Measurements from ENCODE around the gene PLEKHA7. TPM values are rescaled to one million over a fixed set of nuclear protein-coding genes. Genes with fewer than 3 reads are reported as not detected.

Gene PLEKHA7
- polyA plus RNA-seq, 1 donor: 59.0 TPM

DNA sequence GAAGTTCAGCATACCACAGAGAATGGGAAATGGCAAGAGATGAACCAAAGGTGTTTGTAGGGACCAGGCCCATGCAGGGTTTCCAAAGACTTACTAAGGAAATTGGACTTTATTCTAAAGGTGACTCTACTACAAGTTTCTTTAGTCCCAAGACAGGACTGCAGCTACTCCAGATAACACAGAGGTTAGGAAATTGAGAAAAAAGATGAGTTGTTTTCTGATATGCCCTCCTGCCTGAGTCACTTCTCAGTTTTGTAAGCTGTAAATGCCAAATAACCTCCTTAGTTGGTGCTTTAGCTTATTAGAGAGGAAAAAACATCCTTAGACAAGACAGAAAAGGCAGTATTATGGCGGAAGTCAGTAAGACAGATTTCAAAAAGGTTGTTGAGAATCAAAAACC lies 179.8 kb downstream of the PLEKHA7 start:
- peaks cover 34% of the 10 kb centered on the region for H3K36me3 ChIP-seq (ENCODE audit: control insufficient read depth, insufficient read depth, low read length)
- no peak overlapping the region for H3K27ac ChIP-seq (ENCODE audit: low read length)
- H3K9me3 ChIP-seq (ENCODE audit: control insufficient read depth, low read depth, low read length): no peaks in the 10 kb centered on the region
- no peaks in the 10 kb centered on the region for H3K4me1 ChIP-seq (ENCODE audit: control insufficient read depth, insufficient read depth, low read length)
- no CpG with 5 or more reads among the region's 1 CpG for WGBS (ENCODE audit: insufficient coverage, low lambda C conversion rate)
- DNase-seq: no peak
- H3K27me3 ChIP-seq (ENCODE audit: control insufficient read depth, insufficient read depth, low read length): no peaks in the 10 kb centered on the region
- H3K4me3 ChIP-seq (ENCODE audit: low read length): no peak overlapping the region

DNA sequence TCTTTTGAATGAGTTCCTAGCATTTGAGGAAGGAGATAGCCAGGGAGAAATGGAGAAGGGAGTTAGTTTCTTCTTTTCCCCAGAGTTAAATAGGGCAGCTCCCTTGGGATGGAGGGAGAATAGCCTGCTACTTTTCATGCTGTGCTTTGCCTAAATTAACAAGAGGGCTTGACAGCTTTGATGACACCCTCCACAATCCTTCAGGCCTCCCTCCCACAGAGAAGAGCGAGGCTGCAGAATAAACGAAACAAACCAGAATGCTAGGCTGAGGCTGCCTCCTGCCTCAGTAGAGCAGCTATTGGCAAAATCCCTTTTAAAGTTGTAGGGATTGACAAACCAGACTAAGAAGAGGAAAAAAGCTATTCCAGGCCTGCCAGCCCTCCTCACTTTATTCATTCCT lies 181.2 kb downstream of the PLEKHA7 start:
- Histone ChIP-seq H3K27me3 (ENCODE audit: control insufficient read depth, insufficient read depth, low read length) (no peaks in the 10 kb centered on the region), H3K4me1 (ENCODE audit: control insufficient read depth, insufficient read depth, low read length) (no peaks in the 10 kb centered on the region), H3K27ac (ENCODE audit: low read length) (no peak overlapping the region), H3K9me3 (ENCODE audit: control insufficient read depth, low read depth, low read length) (no peaks in the 10 kb centered on the region), H3K4me3 (ENCODE audit: low read length) (no peak overlapping the region), H3K36me3 (ENCODE audit: control insufficient read depth, insufficient read depth, low read length) (peaks cover 32% of the 10 kb centered on the region)
- DNase-seq: no peak
- WGBS (ENCODE audit: insufficient coverage, low lambda C conversion rate): no CpG with 5 or more reads among the region's 2 CpGs

DNA sequence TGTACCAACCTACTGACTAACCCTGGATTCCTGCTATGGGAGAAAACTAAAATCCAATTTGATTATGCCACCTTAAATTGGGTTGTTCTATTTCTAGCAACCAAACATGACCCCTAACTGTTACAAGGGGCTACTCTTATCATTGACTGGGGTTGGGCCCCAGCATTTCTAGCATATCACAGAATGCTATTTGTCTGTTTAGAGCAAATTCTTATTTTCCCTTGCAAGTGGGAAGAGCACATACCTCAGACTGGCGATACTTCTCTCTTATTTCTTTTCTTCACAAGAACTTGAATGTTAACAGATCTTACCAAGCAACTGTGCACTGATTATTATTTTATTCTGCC lies 182.0 kb downstream of the PLEKHA7 start:
- DNase-seq: no peak
- H3K4me3 ChIP-seq (ENCODE audit: low read length): no peak overlapping the region
- H3K27me3 ChIP-seq (ENCODE audit: control insufficient read depth, insufficient read depth, low read length): no peaks in the 10 kb centered on the region
- H3K9me3 ChIP-seq (ENCODE audit: control insufficient read depth, low read depth, low read length): no peaks in the 10 kb centered on the region
- 100% methylated on average over 1 of the region's 1 CpG for WGBS (ENCODE audit: insufficient coverage, low lambda C conversion rate)
- no peaks in the 10 kb centered on the region for H3K4me1 ChIP-seq (ENCODE audit: control insufficient read depth, insufficient read depth, low read length)
- H3K27ac ChIP-seq (ENCODE audit: low read length): no peak overlapping the region
- H3K36me3 ChIP-seq (ENCODE audit: control insufficient read depth, insufficient read depth, low read length): peaks cover 25% of the 10 kb centered on the region

DNA sequence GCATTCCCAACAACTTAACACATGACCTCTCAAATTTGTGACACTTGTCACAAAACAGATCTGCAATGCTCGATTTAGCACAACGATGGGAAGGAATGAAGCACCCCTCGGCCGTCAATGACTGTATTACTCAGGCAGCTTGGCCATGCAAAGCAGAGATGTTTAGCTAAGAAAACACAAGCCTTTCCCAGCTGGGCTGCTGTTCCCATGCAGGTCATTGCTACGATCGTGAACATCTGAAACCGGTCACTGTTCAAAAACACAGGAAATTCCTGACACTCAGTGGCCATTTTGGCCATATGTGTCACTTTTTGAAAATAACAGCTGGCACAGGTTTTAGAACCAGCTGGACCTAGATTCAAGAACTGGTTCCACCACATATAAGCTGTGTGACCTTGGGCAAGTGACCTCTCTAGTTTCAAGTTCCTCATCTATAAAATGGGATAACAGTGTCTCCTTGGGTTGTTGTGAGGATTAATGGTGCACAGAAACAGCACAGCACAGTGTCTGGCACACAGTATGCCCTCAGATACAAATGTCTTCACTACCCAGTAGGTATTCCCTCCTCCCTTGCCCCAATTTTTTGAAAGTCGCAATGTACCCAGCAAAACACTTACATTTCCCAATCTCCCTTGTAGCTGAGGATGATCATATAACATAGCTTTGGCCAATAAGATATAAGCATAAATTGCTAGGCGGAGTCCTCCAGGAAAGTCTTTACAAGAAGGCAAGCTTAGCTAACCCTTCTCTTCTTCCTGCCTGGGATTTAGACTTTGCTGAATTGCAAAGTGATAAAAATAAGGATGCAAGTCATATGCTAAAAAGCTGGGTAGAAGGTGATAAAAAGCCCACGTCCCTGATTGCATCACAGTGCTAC lies 182.7 kb downstream of the PLEKHA7 start:
- peaks cover 26% of the 10 kb centered on the region for H3K36me3 ChIP-seq (ENCODE audit: control insufficient read depth, insufficient read depth, low read length)
- H3K27ac ChIP-seq (ENCODE audit: low read length): no peak overlapping the region
- no peak for DNase-seq
- H3K27me3 ChIP-seq (ENCODE audit: control insufficient read depth, insufficient read depth, low read length): no peaks in the 10 kb centered on the region
- no CpG with 5 or more reads among the region's 10 CpGs for WGBS (ENCODE audit: insufficient coverage, low lambda C conversion rate)
- no peaks in the 10 kb centered on the region for H3K9me3 ChIP-seq (ENCODE audit: control insufficient read depth, low read depth, low read length)
- H3K4me3 ChIP-seq (ENCODE audit: low read length): no peak overlapping the region
- H3K4me1 ChIP-seq (ENCODE audit: control insufficient read depth, insufficient read depth, low read length): no peaks in the 10 kb centered on the region

DNA sequence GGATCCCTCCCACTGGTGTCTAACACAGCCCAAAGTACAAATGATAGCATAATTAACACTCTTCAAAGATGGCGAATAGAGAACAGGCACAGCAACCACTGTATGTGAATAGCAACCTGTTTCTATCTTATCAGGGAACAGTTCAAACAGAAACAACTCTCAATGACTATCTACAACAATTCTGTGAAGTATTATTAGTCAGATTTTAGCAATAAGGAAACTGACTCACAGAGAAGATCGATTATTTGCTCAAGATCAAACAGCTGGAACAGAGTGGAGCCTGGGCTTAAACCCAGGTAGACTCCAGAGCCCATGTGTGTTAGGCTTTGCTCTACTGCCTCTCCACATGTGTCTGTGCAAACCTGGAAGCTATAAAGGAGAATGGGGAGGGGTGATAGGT lies 187.1 kb downstream of the PLEKHA7 start:
- Histone ChIP-seq H3K4me1 (ENCODE audit: control insufficient read depth, insufficient read depth, low read length) (peaks cover 3% of the 10 kb centered on the region), H3K27me3 (ENCODE audit: control insufficient read depth, insufficient read depth, low read length) (no peaks in the 10 kb centered on the region), H3K4me3 (ENCODE audit: low read length) (no peak overlapping the region), H3K9me3 (ENCODE audit: control insufficient read depth, low read depth, low read length) (no peaks in the 10 kb centered on the region), H3K36me3 (ENCODE audit: control insufficient read depth, insufficient read depth, low read length) (peaks cover 27% of the 10 kb centered on the region), H3K27ac (ENCODE audit: low read length) (no peak overlapping the region)
- 20% methylated on average over 1 of the region's 2 CpGs for WGBS (ENCODE audit: insufficient coverage, low lambda C conversion rate)
- DNase-seq: peak in 1 of 2 donors; percentile 25

DNA sequence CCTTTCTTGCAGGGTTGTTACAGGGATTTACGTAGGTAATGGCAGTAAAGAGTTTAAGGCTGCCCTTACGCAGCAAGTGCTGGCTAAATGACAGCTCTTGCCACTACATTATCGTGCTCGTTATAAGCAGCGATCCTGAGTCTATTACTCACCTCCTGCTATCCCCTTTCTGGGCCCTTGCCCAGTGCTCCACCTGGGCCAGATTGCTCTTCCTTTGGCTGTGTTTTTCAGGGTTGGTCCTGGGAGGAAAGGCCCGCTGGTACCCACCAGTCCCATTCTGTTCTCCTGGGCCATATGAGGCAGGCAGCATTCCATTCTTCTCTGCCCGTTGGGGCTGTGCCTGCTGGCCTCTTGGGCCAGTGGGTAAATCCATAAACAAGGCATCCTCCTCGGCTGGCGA lies 188.2 kb downstream of the PLEKHA7 start:
- DNase-seq: no peak
- no peaks in the 10 kb centered on the region for H3K9me3 ChIP-seq (ENCODE audit: control insufficient read depth, low read depth, low read length)
- H3K4me1 ChIP-seq (ENCODE audit: control insufficient read depth, insufficient read depth, low read length): peaks cover 3% of the 10 kb centered on the region
- peaks cover 21% of the 10 kb centered on the region for H3K36me3 ChIP-seq (ENCODE audit: control insufficient read depth, insufficient read depth, low read length)
- H3K4me3 ChIP-seq (ENCODE audit: low read length): no peak overlapping the region
- no CpG with 5 or more reads among the region's 9 CpGs for WGBS (ENCODE audit: insufficient coverage, low lambda C conversion rate)
- no peak overlapping the region for H3K27ac ChIP-seq (ENCODE audit: low read length)
- H3K27me3 ChIP-seq (ENCODE audit: control insufficient read depth, insufficient read depth, low read length): no peaks in the 10 kb centered on the region

DNA sequence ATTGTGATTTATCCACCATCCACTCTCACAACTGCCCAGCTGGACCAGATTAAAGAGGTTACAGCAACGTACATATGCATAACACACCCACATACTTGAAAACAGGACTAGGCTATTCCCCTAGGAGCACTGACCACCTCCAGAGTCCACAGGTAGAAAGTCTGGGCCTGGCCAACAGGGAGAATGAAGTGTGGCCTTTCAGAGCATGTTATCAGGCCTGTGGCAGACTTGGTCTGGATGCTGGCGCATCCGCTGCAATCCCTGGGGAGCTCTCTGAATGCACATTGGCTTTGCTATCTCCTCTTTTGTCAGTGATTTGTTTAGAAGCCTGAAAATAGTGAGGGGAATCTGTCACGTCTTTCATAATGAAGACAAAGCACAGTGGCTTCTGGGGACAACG lies 189.1 kb downstream of the PLEKHA7 start:
- H3K36me3 ChIP-seq (ENCODE audit: control insufficient read depth, insufficient read depth, low read length): peaks cover 21% of the 10 kb centered on the region
- no peak overlapping the region for H3K4me3 ChIP-seq (ENCODE audit: low read length)
- no peak for DNase-seq
- H3K9me3 ChIP-seq (ENCODE audit: control insufficient read depth, low read depth, low read length): no peaks in the 10 kb centered on the region
- H3K27ac ChIP-seq (ENCODE audit: low read length): no peak overlapping the region
- 80% methylated on average over 1 of the region's 5 CpGs for WGBS (ENCODE audit: insufficient coverage, low lambda C conversion rate)
- peaks cover 10% of the 10 kb centered on the region for H3K4me1 ChIP-seq (ENCODE audit: control insufficient read depth, insufficient read depth, low read length)
- no peaks in the 10 kb centered on the region for H3K27me3 ChIP-seq (ENCODE audit: control insufficient read depth, insufficient read depth, low read length)

DNA sequence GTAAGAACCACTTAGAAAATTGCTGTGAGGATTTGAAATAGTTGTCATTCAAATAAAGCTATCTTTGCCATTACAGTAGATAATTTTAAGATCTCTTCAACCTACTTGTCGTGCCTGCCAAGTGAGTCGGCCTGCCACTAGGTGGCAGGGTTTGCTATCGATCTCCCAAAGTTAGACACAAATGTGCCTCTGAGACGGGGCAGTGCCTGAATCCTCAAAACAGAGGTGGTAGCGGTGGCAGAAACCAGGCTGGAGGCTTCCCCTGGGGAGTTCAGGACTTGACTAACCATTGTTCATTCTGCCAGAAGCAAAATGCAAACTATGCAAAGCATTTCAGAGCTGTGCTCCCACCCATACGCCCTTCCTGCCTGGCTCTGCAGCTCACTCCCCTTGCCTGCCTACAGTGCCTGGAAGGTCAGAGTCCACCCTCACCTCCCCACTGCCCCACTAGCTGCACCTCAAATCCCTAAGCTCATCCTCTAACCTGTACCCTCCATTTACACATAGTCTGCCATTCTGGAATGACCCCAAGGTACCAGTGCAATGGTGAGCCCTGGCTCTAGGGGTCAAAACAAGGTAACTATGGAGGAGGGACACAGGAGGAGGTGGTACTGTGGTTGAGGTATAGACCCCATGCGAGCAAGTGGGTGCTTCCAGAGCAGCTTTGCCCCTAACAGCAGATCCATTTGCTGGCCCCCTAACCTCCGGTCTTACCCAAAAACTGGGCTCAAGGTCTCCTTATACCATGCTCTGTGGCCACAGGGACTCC lies 193.7 kb downstream of the PLEKHA7 start:
- WGBS (ENCODE audit: insufficient coverage, low lambda C conversion rate): 100% methylated on average over 1 of the region's 8 CpGs
- DNase-seq: peak; percentile 63
- Histone ChIP-seq H3K27ac (ENCODE audit: low read length) (no peak overlapping the region), H3K36me3 (ENCODE audit: control insufficient read depth, insufficient read depth, low read length) (peaks cover 42% of the 10 kb centered on the region), H3K9me3 (ENCODE audit: control insufficient read depth, low read depth, low read length) (no peaks in the 10 kb centered on the region), H3K4me3 (ENCODE audit: low read length) (no peak overlapping the region), H3K4me1 (ENCODE audit: control insufficient read depth, insufficient read depth, low read length) (peaks cover 10% of the 10 kb centered on the region), H3K27me3 (ENCODE audit: control insufficient read depth, insufficient read depth, low read length) (no peaks in the 10 kb centered on the region)

DNA sequence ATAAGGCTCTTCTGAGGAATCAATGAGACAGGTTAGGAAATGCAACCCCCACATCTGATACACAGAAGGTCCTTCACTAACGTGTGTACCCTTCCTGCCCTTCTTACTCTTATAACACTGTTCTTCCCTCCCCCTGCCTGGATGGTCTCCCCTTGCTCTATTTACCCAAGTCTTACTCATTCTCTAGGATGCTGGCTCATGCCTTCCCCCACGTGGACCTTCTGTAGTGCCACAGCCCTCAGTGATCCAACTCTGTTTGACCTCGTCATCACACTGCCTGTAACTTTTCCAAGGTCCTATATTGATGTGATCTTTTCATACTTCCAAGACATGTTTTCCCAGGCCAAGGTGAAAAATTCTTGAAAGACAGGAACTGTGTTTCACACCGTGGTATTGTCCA lies 195.9 kb downstream of the PLEKHA7 start:
- H3K4me1 ChIP-seq (ENCODE audit: control insufficient read depth, insufficient read depth, low read length): peaks cover 10% of the 10 kb centered on the region
- WGBS (ENCODE audit: insufficient coverage, low lambda C conversion rate): 50% methylated on average over 1 of the region's 4 CpGs
- H3K36me3 ChIP-seq (ENCODE audit: control insufficient read depth, insufficient read depth, low read length): peaks cover 51% of the 10 kb centered on the region
- H3K4me3 ChIP-seq (ENCODE audit: low read length): no peak overlapping the region
- H3K27me3 ChIP-seq (ENCODE audit: control insufficient read depth, insufficient read depth, low read length): no peaks in the 10 kb centered on the region
- no peak for DNase-seq
- H3K9me3 ChIP-seq (ENCODE audit: control insufficient read depth, low read depth, low read length): no peaks in the 10 kb centered on the region
- H3K27ac ChIP-seq (ENCODE audit: low read length): no peak overlapping the region

DNA sequence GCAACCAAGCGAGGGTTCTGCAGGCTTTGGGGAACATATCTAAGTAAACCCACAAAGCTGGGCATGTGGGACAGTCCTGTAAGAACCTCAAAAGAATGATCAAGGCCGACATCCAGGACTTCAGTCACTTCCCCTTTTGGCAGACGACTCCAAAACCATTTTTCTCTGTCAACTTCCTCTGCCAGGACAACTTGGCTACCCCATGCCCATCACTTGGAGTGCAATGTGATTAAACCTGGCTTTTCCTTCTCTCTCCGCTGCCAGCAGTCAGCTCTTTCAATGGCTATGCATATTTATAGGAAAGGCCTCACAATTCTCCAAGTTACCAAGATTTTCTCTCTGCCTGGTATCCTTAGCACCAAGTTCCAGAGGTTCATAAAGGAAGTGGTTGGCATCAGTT lies 196.9 kb downstream of the PLEKHA7 start:
- peaks cover 55% of the 10 kb centered on the region for H3K36me3 ChIP-seq (ENCODE audit: control insufficient read depth, insufficient read depth, low read length)
- WGBS (ENCODE audit: insufficient coverage, low lambda C conversion rate): 100% methylated on average over 1 of the region's 4 CpGs
- no peak overlapping the region for H3K27ac ChIP-seq (ENCODE audit: low read length)
- no peak for DNase-seq
- H3K4me1 ChIP-seq (ENCODE audit: control insufficient read depth, insufficient read depth, low read length): peaks cover 6% of the 10 kb centered on the region
- no peak overlapping the region for H3K4me3 ChIP-seq (ENCODE audit: low read length)
- no peaks in the 10 kb centered on the region for H3K9me3 ChIP-seq (ENCODE audit: control insufficient read depth, low read depth, low read length)
- no peaks in the 10 kb centered on the region for H3K27me3 ChIP-seq (ENCODE audit: control insufficient read depth, insufficient read depth, low read length)

Data from large intestine (tissue), 3 donors.